DOHH2 (cell line): Measurements from ENCODE around the gene PYGM.

ENCODE experiments used
- H3F3A ChIP-seq: fragments of 200-600 bp; sonication (generic), shearing (Covaris generic); 2 replicates; pipeline ENCODE4 v1.6.0; 2016; ENCODE audit warnings: antibody characterized with exemption, mild to moderate bottlenecking; ENCODE audit not compliant: control insufficient read depth, insufficient read depth
- H3K27ac ChIP-seq: fragments of 200-600 bp; sonication (generic); 2 replicates; pipeline ENCODE4 v1.5.1; 2014; ENCODE audit warnings: low read depth, mild to moderate bottlenecking, low read length, moderate library complexity
- H3K27me3 ChIP-seq: fragments of 200-600 bp; sonication (generic); 2 replicates; pipeline ENCODE4 v1.6.1; 2014; ENCODE audit warnings: mild to moderate bottlenecking, low read length, mixed read lengths; ENCODE audit not compliant: control insufficient read depth
- H3K36me3 ChIP-seq: fragments of 200-600 bp; sonication (generic); 2 replicates; pipeline ENCODE4 v1.6.1; 2014; ENCODE audit warnings: mild to moderate bottlenecking, low read length, moderate library complexity, mixed read lengths; ENCODE audit not compliant: control insufficient read depth
- H3K4me1 ChIP-seq: fragments of 200-600 bp; sonication (generic); 2 replicates; pipeline ENCODE4 v1.6.1; 2014; ENCODE audit warnings: mild to moderate bottlenecking, low read length, mixed read lengths; ENCODE audit not compliant: control insufficient read depth
- H3K4me2 ChIP-seq: fragments of 200-600 bp; sonication (generic); 2 replicates; pipeline ENCODE4 v1.6.0; 2014; ENCODE audit warnings: mild to moderate bottlenecking, low read length, moderate library complexity
- H3K4me3 ChIP-seq: fragments of 200-600 bp; sonication (generic); 2 replicates; pipeline ENCODE4 v1.5.1; 2014; ENCODE audit warnings: mild to moderate bottlenecking, low read length, mixed read lengths
- H3K79me2 ChIP-seq: fragments of 200-600 bp; sonication (generic); 2 replicates; pipeline ENCODE4 v1.6.1; 2014; ENCODE audit warnings: mild to moderate bottlenecking, low read length, mixed read lengths; ENCODE audit not compliant: control insufficient read depth
- H3K9me2 ChIP-seq: fragments of 200-600 bp; sonication (generic); replicated peaks from 2 replicates; pipeline ENCODE4 v1.6.1; 2014; ENCODE audit warnings: mild to moderate bottlenecking, low read length, mixed read lengths; ENCODE audit not compliant: control insufficient read depth
- H3K9me3 ChIP-seq: fragments of 200-600 bp; sonication (generic); 2 replicates; pipeline ENCODE4 v1.6.1; 2014; ENCODE audit warnings: antibody characterized with exemption, low read length, mixed read lengths; ENCODE audit not compliant: control insufficient read depth, insufficient read depth
- H4K20me1 ChIP-seq: fragments of 200-600 bp; sonication (generic); 2 replicates; pipeline ENCODE4 v1.6.0; 2014; ENCODE audit warnings: low read depth, mild to moderate bottlenecking, antibody characterized with exemption, low read length, moderate library complexity; ENCODE audit not compliant: control insufficient read depth, insufficient read depth
- EZH2phosphoT487 ChIP-seq: fragments of 200-600 bp; sonication (generic); IDR thresholded peaks from 2 replicates; pipeline ENCODE4 v1.6.1; 2017; ENCODE audit warnings: borderline replicate concordance, mild to moderate bottlenecking, antibody characterized with exemption, low read length, moderate library complexity, mixed read lengths
- TF ChIP-seq, protein P1 (sequence below): fragments of 200-600 bp; sonication (generic); IDR thresholded peaks from one replicate; pipeline ENCODE4 v1.5.1; 2014; ENCODE audit warnings: antibody characterized with exemption, mild to moderate bottlenecking, low read depth, low read length; ENCODE audit not compliant: poor library complexity, severe bottlenecking

PYGM gene

DNA sequence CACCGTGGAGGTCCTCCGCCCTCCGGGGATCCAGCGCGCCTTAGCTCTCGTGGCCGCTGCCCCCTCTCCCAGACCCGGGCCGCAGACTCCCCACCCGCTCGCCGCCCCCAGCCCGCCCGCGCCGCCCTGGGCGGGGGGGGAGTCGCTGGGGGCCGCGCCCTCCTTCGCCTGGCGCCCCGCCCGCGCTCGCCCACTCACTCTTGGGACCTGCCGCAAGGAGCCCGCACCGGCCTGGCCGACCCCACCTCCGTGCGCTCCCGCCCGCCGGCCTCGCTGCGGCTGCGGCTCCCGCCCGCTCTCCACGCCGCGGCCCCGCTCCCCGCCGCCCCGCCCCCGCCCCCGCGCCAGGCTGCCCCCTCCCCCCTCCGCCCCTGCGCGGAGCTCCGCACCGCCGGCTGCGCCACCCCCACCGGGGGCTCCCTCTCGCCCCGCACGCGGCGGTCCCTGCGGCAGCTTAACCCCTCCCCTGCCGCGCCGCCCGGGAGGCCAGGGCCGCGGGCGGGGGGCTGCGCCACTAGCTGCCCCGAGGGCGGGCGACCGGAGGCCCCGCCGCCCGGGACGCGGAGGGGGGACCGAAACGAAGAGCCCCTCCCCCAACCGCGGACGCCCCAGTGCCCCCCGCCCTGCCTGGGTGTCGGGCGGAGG lies 15.1 kb downstream of the PYGM start:
- H3K27me3 ChIP-seq = no peaks in the 10 kb centered on the region
- H3K4me3 ChIP-seq = peak overlapping the region; percentile 77
- no peaks in the 10 kb centered on the region for H3K9me2 ChIP-seq
- TF ChIP-seq, protein P1, sequence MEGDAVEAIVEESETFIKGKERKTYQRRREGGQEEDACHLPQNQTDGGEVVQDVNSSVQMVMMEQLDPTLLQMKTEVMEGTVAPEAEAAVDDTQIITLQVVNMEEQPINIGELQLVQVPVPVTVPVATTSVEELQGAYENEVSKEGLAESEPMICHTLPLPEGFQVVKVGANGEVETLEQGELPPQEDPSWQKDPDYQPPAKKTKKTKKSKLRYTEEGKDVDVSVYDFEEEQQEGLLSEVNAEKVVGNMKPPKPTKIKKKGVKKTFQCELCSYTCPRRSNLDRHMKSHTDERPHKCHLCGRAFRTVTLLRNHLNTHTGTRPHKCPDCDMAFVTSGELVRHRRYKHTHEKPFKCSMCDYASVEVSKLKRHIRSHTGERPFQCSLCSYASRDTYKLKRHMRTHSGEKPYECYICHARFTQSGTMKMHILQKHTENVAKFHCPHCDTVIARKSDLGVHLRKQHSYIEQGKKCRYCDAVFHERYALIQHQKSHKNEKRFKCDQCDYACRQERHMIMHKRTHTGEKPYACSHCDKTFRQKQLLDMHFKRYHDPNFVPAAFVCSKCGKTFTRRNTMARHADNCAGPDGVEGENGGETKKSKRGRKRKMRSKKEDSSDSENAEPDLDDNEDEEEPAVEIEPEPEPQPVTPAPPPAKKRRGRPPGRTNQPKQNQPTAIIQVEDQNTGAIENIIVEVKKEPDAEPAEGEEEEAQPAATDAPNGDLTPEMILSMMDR = no peak
- TF ChIP-seq EZH2phosphoT487 = no peak
- peaks cover 44% of the 10 kb centered on the region for H3K4me1 ChIP-seq
- H3F3A ChIP-seq = peaks cover 9% of the 10 kb centered on the region
- H3K79me2 ChIP-seq = peaks cover 15% of the 10 kb centered on the region
- H3K9me3 ChIP-seq = no peaks in the 10 kb centered on the region
- peak overlapping the region; percentile 93 for H3K4me2 ChIP-seq
- peaks cover 6% of the 10 kb centered on the region; the same call in 1 of the 2 replicates for H4K20me1 ChIP-seq
- H3K27ac ChIP-seq = peak overlapping the region; percentile 93
- H3K36me3 ChIP-seq = peaks cover 23% of the 10 kb centered on the region

DNA sequence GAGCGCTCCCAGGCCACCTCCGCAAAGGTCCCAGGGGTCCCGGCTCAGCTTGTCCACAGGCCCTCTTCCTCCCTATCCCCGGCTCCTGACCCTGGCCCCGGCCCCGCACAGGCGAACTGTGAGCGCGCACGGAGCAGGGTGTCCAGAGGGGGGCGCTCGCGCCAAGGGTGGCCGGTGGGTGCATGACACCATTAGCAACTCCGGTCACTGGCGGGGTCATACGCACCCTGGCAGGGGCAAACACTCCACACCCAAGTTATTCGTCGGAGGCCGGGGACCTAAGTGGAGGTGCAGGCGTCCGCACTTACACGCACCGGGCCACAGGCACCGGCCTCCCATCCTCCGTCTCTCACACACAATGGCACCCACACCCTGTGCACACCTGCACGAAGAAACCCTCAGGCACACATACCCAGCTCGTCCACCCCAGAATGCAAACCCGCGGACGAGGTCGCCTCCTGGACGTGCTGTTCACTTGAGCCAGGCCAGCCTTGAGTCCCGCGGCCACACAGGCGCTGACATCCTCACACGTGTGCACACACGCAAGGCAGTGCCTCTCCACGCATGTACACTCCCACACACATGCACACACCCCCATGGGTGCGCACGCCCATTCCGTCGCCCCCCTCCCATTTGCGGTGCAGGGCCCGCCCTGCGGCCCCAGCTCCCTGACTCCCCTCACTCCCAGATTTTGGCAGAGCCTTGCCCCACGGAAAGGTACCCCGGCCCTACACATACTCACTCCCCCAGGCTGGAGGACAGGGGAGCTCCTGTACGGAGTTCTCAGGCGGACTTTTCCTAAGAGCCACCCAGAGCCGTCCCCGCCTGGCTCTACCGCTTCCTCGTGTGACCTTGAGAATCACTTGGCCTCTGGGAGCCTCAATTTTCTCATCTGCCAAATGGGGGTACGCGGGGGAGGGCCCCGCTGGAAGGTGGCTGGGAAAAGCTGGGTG lies 15.9 kb downstream of the PYGM start, which contains the start of gene RASGRP2:
TSS of gene RASGRP2 (minus strand) at position 552 of the 953 bp plus-strand sequence. CDS start 1,276 bp downstream, outside the sequence.
- H4K20me1 ChIP-seq = peaks cover 6% of the 10 kb centered on the region; the same call in 1 of the 2 replicates
- H3K9me3 ChIP-seq = no peaks in the 10 kb centered on the region
- no peaks in the 10 kb centered on the region for H3K9me2 ChIP-seq
- H3K27ac ChIP-seq = peak within 1 kb of the TSS; percentile 93
- H3K79me2 ChIP-seq = peaks cover 15% of the 10 kb centered on the region
- TF ChIP-seq, protein P1 = peak; percentile 94
- no peak for TF ChIP-seq EZH2phosphoT487
- H3K4me3 ChIP-seq = peak within 1 kb of the TSS; percentile 77
- H3F3A ChIP-seq = peaks cover 9% of the 10 kb centered on the region
- H3K4me1 ChIP-seq = peaks cover 44% of the 10 kb centered on the region
- no peaks in the 10 kb centered on the region for H3K27me3 ChIP-seq
- H3K36me3 ChIP-seq = peaks cover 30% of the 10 kb centered on the region
- H3K4me2 ChIP-seq = peak within 1 kb of the TSS; percentile 93

DNA sequence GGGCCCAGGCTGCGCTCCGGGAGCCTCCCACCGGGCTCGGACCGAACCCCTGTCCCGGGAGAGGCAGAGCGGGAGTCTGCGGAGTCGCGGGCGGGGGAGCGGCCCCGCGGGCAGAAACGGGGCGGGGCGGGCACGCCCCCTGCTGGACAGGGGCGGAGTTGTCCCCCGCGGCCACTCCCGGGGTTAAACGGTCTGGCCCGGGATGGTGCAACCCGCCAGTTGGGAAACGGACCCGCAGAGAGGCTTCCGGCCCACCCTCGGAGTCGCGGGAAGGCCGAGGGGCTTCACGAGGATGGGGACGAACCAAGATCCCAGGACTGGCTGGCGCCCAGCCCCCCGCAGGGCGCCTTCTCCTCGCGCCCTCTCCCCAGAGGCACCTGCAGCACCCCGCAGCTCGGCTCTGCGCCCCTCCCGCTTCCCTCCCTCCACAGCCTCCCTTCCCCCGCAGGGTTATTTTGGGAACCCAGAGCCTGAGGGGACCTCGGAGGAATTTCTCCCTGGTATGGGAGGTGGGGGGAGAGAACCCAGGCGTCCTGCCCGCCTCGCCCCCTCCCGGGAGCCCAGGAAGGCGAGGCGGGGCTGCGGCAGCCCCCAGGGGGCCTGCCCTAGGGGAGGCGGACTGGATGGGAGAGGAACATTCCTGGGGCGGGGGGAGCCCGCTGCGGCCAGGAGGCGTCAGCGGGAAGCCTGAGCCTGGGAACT lies 16.7 kb downstream of the PYGM start:
- Histone ChIP-seq H3K4me2 (peak overlapping the region; percentile 60), H3F3A (peaks cover 3% of the 10 kb centered on the region), H3K9me3 (no peaks in the 10 kb centered on the region), H3K36me3 (peaks cover 30% of the 10 kb centered on the region), H3K9me2 (no peaks in the 10 kb centered on the region), H3K4me3 (peak overlapping the region; percentile 77), H3K4me1 (peaks cover 44% of the 10 kb centered on the region), H4K20me1 (peaks cover 6% of the 10 kb centered on the region; the same call in 1 of the 2 replicates), H3K27ac (peak overlapping the region; percentile 93), H3K27me3 (no peaks in the 10 kb centered on the region), H3K79me2 (peaks cover 15% of the 10 kb centered on the region)
- TF ChIP-seq, protein P1 = peak; percentile 84
- TF ChIP-seq EZH2phosphoT487 = no peak
